Measurements from ENCODE around the gene SORCS1.

- TF ChIP-seq CTCF (conservative IDR thresholded peaks at IDR 0.05 in 1 of 2, IDR thresholded peaks at IDR 0.05 in 1 of 2; ENCODE audit: low read depth in 1 of 2, low read length in 2 of 2): no peak
- no peak for TF ChIP-seq EZH2 (IDR thresholded peaks at IDR 0.05; ENCODE audit: low read length, missing control alignments)
Measured at GRCh38 chr10:107168738-107169137, 4.2 kb upstream of the SORCS1 start.
